T47D (cell line): ENCODE measurements around the gene FAM151A.

Experiments used
- DNase-seq, 2 experiments: peaks; one replicate each; pipeline versions ENCODE4 v3.0.0 to v3.0.0-alpha.2; 2011 to 2012; ENCODE audit warnings: low read depth in 1 of 2, low spot score in 1 of 2
- JUND ChIP-seq: IDR thresholded peaks from 2 replicates; pipeline ENCODE4 v1.6.1; 2012; ENCODE audit warnings: low read depth
- in situ Hi-C: cut with HindIII; loops from 2 replicates; pipeline ENCODE4 v1.10.0; 2016; ENCODE audit warnings: low sequenced_read_pairs, low pct_unique_long_range_greater_than_20kb

FAM151A gene

GRCh38 chr1:54615531-54616279 is 7.6 kb downstream of the FAM151A start:
- no peak for DNase-seq
- in situ Hi-C loops, result no loop called here
- no peak for TF ChIP-seq JUND

GRCh38 chr1:54614563-54614962 is 8.8 kb downstream of the FAM151A start:
- in situ Hi-C loops, result no loop called here
- TF ChIP-seq JUND, result no peak
- DNase-seq, result no peak

DNA sequence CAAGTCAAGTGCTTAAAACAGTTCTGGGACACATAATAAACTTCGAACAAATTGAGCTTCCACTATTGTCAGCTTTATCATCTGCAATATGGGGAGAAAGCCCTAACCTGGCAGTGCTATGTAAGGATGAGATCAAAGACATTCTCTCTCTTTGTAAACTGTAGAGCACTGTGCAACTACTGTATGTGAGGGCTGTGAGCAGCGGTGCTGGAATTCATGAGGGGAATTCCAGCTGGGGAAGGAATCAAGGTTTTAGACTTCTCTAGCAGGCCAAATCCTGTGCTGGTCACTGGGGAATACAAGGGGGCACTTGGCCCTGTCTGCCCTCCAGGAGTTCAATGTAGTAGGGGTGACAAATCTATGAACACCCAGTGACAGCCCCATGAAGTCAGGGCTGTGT is 9.3 kb downstream of the FAM151A start:
- DNase-seq, result no peak
- in situ Hi-C loops, result no loop called here
- no peak for TF ChIP-seq JUND

DNA sequence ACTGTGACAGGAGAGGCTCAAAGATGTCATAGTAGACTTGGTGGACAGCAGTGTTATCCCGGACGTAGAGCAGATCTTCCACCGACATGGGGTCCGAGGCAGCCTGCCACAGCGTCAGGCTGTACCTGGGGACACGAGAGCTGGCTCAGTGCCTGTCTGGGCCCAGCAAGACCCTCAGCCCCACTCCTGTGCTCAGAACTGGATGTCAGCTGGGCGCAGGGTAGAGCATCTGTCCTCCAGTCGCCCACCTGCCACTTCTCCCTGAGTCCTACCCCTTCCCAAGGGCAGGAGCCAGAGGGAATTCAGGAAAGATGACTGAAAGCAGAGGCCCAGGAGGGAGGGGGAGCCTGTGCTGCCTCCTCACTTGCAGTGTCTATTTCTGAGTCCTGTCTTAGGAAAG is 11.7 kb downstream of the FAM151A start:
- no peak for DNase-seq
- in situ Hi-C loops, result no loop called here
- no peak for TF ChIP-seq JUND

- in situ Hi-C loops, result no loop called here
- no peak for TF ChIP-seq JUND
- no peak for DNase-seq
Observed at GRCh38 chr1:54610601-54611580, 12.4 kb downstream of the FAM151A start.

DNA sequence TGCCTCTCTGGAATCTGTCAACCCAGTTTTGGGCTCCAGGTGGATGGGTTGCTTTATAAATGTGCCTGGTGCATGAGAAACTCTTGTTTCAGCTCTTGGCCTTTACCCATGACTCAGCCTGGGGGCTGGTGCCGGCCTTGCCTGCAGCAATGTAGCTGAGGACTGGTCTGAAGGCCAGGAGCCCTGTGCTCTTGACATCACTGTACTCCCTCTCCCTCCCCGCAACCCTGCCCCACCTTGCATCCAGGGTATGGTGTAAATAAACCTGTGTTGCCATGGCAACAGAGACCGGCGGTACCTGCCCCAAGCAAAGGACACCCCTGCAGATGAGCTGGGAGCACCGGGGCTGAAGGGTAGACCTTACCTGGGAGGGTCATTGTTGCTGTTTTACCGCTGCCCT is 13.3 kb downstream of the FAM151A start:
- TF ChIP-seq JUND, result no peak
- DNase-seq, result no peak
- in situ Hi-C loops, result no loop called here

DNA sequence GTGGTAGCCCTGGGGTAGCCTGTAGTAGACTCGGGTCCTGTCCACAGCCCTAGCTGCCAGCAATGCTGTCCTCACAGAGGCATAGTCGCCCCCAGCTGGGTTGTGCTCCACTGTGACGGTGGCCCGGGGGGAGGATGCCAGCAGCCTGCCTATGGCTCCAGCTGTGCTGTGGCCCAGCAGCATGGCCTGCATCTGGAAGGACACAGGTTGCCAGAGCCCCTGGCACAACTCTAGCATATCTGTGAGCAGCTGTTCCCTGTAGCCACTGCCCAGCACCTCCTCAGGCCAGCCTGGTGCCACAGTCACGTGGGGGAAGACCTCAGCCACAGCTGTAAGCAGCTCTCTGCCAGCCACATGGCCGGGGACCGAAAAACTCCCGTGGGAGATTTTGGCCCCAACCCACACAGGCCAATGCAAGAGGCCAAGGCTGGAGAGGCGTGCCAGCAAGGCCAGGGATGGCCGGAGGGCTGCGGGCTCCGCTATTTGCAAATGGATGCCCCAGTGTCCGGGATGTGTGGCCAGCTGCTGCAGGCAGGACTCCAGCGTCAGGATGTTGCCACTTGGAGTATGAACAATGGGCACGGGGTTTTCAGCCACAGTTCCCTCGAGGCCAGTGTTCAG is 13.9 kb downstream of the FAM151A start:
- no peak for TF ChIP-seq JUND
- no peak for DNase-seq

DNA sequence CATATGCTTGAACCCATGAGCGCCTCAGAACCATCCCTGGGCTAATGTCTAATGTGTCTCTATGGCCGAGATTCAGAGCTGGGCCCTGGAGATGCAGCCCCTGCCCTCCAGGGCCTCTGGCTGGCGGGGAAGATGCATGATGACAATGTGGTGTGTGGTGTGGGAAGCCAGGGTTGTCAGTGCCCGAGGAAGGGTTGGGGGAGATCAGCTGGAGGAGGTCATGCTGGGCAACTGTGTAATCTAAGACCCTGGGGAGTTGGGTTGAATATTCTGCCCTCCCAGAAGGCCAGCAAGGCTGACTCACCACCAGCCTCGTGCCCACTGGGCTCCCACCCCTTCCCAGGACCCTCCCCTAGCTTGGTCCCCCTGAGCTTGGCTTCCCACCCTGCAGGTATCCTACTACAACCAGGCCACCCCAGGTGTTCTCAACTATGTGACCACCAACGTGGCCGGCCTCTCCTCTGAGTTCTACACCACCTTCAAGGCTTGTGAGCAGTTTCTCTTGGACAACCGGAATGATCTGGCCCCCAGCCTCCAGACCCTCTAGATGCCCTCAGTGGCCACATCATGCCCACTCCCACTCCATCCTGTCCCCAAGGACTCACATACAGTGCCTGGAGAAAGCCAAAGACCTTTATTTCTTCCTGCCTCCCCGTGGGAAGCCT is 14.6 kb downstream of the FAM151A start:
- in situ Hi-C loops, result no loop called here
- no peak for DNase-seq
- TF ChIP-seq JUND, result no peak

More for the DNA sequence above, 13.9 kb downstream of the FAM151A start:
- in situ Hi-C loops, result no loop called here

- in situ Hi-C loops, result no loop called here
Observed at GRCh38 chr1:54607821-54608565, 15.3 kb downstream of the FAM151A start.

GRCh38 chr1:54606990-54607325 is 16.4 kb downstream of the FAM151A start:
- no peak for TF ChIP-seq JUND
- in situ Hi-C loops, result no loop called here

More at GRCh38 chr1:54607821-54608565, 15.3 kb downstream of the FAM151A start:
- TF ChIP-seq JUND, result no peak
- no peak for DNase-seq

GRCh38 chr1:54606096-54606989 is 17.0 kb downstream of the FAM151A start:
- DNase-seq, result no peak
- in situ Hi-C loops, result no loop called here
- TF ChIP-seq JUND, result no peak

More at GRCh38 chr1:54606990-54607325, 16.4 kb downstream of the FAM151A start:
- DNase-seq, result no peak
